GM19372 (cell line): ENCODE data around the gene SYMPK.
"Not testable (repeated sequence)": the region's sequence is repeated elsewhere in the genome, so short reads cannot be mapped to it uniquely, and the experiment has no call there.

Source experiments
- ATAC-seq: cut with Tn5 transposase; IDR thresholded peaks from one replicate; pipeline ENCODE4 v1.9.1; 2021; ENCODE audit warnings: mild to moderate bottlenecking, low read depth, moderate library complexity; ENCODE audit not compliant: unreplicated experiment

SYMPK gene

DNA sequence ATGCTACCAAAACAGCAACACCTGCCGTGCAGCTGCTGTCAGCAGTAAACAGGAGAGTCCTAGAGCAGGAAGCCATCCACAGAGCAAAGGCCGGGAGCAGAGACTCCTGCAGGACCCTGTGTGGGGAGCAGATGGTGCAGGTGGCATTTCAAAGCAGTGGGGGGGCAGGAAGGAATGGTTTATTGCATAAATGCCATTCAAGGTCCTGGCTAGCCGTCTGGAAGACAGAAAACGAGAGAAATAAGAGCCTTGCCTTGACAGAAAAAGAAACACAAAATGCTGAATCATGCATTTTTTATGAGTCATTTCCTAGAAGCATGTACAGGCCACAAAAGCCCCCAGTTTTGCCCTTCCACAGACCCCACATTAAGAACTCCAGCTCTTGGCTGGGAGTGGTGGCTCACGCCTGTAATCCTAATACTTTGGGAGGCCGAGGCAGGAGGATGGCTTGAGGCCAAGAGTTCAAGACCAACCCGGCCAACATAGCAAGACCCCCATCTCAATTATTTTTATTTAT, 53.2 kb downstream of the SYMPK start:
- ATAC-seq = no peak

DNA sequence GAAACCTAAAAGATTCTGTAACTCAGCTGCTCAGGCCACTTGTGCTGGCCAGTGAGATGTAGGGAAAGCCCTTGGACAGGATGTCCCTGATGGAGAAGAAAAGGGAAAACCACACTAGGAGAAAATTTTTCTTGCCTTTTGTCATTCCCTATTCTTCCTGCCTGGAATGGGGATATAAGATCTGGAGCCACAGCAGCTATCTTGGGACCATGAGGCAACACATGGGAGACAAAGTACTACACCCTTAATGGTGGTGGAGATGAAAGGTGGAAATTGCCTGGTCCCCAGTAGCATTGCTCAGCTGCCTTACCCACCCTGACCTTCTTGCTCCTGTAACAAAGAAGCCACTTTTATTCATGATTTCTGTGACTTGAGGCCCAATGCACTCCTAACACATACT, 57.2 kb downstream of the SYMPK start:
- ATAC-seq = no peak

DNA sequence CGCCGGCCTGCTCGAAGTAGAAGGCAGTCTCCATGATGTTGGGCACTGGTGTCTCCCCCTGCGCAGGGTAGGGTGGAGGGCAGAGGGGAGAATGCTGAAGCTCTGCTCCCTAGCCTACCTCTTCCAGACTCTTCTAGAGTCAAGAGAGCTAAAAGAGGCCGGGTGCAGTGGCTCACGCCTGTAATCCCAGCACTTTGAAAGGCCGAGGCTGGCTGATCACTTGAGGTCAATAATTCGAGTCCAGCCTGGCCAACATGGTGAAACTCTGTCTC, 58.1 kb downstream of the SYMPK start:
- ATAC-seq = no peak

DNA sequence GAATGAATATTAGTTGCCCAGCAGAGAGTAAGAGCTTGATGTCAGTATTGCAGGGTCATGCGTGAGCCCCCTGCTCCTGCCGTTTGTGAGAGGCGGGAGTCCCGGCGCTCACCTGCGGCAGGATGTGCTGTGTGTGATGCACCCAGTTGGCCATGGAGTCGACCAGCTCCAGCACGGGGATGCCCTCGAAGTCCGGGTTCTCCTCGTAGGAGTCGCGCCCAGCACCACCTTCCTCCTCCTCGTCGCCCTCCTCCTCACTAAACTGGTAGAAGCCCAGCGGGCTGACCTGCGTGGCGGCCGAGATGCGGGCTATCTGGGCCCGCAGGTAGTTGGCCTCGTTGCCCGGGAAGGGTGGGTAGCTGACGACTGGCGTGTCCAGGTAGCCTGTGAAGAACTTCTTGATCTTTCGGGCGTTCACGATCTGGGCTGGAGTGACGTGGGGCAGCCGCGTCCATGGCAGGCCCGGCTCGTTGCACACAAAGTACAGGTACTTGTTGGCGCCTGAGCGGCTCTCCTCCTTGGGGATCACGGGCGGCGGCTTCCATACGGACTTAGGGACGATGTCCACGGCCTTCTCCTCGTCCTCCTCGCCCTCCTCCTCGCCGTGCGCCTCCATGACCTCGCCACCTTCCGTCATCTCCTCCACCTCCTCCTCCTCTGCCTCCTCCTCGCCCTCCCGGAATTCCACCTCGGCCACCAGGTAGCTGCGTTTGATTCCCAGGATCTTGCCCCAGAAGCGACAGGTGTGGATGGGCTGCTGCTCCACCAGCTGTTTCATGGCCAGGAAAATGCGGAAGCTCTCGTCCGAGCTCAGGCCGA, 58.6 kb downstream of the SYMPK start:
- ATAC-seq = no peak

DNA sequence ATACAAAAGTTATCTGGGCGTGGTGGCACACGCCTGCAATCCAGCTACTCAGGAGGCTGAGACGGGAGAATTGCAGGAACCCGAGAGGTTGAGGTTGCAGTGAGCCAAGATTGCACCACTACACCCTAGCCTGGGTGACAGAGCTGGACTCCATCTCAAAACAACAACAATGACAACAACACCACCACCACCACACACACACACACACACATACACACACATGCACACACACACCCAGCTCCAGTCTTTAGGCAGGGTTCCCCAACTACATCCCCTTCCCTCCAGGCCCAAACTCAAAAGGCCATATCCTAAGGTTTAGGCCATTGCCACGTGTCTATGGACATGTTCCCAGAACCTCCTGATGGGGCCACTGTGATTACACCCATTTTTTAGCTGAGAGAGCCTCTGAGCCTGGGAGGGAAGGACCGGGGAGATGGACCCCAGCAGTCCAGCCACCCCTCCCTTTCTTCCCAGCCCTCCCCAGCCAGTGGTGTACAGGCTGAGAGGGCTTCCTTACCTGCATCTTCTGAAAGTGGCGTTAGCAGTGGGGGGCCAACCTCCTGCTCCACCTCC, 61.3 kb downstream of the SYMPK start:
- ATAC-seq = no peak

DNA sequence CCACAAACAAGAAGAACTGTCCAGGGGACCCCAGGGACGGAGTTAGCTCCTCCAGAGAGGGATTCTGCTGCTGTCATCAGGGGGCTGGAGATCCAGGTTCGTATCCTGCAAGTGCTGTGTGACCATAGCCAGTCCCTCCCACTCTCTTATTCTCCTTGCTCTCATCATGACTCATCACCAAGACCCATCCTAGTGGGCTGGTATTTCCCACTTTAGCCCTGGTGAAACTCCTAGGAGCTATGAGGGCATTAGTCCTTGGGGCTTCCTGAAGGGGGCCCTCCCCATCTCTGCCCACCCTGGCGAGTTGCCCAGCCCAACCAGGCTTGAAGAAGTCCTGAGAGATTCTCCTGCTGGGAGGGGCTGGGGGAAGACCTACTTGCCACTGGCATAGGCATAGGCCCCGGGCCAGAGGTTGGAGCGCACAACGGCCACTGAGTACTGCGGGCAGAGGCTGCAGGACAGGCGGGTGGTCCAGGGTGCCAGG, 62.8 kb downstream of the SYMPK start:
- no peak for ATAC-seq

DNA sequence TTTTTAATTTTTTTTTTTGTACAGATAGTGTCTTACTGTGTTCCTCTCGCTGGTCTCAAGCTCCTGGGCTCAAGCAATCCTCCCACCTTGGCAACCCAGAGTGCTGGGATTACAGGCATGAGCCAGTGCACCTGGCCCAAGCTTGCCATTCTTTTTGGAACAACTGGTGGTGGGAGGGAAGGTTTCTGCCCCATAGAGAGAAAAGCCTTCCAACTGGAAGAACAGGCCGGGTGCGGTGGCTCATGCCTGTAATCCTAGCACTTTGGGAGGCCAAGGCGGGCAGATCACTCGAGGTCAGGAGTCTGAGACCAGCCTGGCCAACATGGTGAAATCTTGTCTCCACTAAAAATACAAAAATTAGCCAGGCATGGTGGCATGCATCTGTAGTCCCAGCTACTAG, 63.4 kb downstream of the SYMPK start:
- not testable (repeated sequence) for ATAC-seq

DNA sequence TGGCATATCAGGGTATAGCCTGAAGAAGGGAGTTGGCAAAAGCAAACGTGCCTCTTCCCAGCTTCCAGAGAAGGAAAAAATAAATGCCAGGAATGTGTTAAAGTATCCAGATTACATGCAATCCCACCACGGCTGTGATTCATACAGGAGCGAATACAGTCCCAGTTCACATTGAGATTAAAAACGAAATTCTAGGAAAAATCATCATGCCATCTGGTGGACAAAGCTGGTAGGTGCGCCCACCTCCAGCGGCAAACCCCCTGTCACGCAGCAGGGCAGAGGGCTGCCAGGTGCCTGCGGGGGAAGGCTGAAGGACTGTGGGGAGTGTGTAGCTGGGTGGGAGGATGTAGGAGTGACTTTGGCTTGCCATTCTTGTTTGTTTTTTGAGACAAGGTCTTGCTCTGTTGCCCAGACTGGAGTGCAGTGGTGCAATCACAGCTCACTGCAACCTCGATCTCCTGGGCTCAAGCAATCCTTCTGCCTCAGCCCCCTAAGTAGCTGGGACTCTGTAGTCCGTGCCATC, 63.9 kb downstream of the SYMPK start:
- no peak for ATAC-seq

DNA sequence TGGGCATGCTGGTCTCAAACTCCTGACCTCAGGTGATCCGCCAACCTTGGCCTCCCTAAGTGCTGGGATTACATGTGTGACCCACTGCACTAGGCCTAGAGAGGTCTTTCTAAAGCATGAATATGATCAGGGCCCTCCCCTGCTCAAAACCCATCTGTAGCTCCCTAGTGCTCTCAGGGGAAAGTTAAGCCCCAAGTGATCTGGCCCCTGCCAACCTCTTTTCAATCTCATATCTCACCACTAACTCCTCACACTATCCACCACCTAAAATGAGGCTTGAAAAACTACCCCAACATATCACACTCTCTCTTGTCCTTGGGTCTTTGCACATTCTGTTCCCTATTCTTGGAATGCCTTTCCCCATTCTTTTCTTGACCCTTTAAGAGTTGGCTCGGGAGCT, 68.3 kb downstream of the SYMPK start:
- ATAC-seq = no peak

DNA sequence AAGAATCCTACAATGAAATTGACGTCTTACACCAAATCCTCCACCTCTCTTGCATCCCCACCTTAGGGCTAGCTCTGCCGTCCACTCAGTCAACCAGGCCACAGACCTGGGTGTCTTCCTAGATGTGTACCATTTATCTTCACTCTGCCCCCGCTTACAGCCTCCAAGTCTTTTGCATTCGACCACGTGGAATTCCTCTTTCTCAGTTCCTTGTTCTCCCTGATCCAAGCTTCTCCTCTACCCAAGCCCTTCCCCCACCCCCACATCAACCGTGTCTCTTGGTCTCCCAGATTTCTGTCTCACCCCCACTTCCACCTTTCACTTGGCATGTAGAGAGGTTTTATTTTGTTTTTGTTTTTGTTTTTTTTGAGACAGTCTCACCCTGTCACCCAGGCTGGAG, 69.1 kb downstream of the SYMPK start:
- no peak for ATAC-seq

DNA sequence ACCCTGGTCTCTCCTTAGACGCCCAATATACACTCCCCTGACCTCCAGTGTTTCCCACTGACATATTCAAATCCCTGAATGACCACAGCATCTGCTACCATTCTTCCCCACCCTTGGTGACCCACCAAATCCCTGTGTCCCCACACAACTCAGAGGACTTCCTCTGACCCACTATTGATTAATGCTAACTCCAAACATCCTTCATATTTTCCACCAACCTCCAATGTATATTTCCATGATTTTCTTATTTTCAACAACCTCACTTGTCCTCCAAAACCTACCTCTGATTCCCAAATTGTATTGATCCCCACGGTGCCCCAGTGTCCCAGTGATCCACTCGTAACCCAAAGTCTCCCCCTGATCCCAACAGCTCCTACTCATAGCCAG, 69.8 kb downstream of the SYMPK start:
- ATAC-seq = no peak

DNA sequence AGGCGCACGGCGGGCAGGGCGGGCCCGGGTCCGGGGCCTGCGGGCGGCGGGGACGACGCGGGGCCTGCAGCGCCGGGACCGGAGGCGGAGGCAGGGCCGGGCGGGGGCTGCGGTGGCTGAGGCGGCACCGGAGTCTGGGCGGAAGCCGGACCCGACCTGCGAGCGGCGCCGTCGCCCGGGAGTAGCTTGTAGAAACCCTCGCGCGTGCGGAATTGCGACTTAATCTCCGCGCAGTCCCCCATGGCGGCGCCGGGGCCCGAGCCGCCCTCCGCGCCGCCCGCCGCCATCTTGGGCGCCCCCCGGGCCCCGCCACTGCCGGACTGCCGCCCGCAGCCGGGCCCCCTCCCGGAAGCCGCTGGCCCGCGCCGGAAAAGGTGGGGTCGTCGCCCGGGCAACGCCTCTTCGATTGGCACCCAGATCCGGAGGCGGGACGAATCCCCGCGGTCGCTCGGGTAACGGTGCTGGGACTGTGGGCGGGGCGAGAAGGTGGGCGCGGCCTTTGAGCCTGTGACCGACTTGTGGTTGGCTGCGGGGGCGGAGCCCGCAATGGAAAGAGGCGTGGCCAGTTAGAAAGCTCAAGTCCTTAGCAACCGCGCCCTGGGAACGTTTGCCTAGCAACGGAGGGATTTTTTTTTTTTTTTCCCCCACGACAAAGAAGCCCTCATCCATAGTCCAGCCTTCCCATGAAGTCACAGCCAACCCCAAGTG, 70.3 kb downstream of the SYMPK start, which contains the start of gene DMWD:
TSS of gene DMWD (minus strand) at position 376 of the 708 bp plus-strand sequence. CDS start at position 287, 89 bp downstream.
- ATAC-seq = peak; percentile 94

DNA sequence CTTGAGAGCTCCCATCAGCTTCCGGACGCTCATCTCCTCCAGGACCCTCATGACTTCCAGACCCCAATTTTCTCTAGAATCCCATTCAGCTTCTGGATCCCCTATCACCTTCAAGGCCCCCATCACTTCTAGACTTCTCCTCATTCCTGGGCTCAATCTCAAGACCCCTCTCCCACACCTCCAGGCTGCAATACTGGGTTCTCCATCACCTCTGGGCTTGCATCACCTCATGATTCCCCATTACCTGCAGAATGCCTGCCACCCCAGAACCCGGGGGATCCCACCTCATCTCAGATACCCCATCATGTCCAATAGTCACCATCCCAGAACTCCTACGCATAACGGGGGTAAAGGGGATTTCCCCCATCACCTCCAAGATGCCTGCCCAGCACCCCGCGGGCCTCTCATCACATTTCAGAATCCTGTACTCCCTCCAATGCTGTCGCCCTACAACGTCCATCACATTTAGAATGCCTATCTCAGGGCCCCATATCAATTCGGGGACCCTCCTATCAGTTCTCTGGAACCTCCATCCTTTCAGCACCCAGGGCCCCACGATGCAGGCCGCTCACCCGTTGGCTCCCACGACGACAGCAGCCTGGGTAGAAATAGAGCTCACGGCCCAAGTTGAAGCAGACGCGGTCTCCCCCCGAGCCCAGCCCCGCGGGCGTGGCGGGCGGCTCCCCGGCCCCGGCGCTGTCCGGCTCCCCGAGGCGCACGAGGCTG, 71.0 kb downstream of the SYMPK start:
- ATAC-seq = peak; percentile 17

DNA sequence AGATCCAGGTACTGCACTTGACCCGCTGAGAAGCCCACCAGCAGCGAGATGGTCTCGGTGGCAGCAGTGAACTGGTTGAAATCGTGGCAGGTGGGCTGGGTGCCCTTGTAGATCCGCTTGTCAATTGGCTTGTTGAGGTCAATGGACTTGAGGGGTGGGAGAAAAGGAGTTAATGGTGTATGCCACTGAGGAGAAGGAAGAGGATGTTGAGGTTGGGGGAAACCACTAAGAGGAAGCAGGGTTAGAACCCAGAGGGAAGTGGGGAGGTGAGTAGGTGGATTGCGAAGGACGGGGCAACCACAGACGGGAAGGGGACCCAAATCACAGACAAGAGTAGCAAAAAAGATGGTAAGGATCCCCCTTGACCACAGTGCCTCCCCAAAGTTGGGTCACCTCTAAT, 72.0 kb downstream of the SYMPK start:
- no peak for ATAC-seq

DNA sequence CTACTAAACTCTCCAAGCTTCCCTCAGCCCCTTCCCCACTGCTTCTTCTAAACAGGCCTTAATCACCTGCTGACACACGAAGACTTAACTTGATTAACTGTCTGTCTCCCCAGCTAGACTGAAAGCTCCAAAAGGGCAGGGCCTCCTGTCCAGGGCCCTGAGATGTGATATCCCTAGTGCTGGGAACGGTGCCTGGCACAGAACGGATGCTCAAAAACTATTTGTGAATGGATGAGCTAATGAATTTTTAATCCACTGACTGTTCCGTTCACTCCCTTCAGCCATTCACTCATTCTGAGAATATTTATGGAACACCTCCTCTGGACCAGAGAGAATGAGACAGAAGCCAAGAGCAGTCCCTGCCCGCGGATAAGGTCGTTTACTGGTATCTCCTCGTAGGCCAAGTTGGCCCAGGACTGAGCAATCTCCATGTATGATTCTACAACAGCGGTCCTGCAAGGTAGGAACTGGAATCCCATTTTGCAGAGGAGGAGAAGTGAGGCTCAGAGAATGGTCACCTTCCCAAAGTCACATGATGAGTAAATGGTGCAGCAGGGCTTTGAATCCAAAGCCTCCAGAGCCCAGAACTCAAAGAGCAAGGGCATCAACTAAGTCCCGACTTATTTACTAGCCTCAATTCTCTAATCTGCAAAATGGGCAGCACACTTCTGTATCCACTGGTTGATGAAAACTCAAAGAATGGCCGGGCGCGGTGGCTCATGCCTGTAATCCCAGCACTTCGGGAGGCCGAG, 73.7 kb downstream of the SYMPK start:
- ATAC-seq = no peak

DNA sequence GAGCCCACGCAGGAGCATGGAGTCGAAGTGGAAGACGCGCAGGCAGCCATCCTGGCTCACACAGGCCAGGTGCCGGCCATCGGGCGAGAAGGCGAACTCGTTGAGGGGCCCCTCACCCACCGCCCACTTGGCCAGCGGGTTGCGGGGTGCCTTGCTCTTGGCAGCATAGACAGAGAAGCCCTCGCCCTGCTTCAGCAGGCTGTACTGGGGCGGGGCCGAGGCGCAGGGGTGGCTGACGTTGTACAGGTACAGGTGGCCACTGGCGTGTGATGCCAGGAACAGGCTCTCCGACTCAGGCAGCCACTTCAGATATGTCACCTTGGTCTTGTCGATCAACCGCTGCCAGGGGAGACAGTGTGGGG, 76.4 kb downstream of the SYMPK start:
- ATAC-seq = no peak

DNA sequence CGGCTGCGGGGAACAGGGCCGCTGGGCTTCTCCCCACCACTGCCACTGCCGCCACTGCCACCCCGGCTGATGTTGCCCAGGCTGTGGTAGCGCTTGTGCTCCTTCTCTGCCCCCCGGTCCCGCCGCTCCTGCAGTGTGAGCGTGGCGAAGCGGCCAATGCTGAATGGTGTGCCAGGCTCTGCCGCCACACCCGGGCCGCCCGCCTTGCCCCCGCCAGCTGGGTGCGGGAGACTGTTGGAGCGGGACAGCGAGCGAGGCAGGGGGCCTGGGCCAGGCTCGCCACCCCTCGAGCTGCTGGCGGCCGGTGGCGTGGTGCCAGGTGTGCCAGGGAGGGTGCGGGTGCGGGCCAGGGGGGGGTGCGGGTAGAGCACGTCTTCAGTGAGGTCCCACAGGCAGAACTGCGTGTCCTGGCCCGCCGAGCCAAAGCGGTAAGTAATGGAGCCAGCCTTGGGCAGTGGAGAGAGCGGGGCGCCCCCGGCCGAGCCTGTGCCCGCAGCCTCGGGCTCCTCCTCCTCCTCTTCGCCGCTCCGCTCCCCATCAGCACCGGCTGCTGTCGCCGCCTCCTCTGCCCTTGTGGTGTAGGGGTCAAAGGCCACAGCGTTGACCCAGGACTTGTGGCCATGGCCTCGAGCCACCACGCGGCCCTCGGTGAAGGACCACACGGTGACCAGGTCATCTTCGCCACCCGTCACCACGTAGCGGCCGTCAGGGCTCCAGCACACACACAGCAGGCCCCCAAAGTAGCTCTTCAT, 77.0 kb downstream of the SYMPK start:
- ATAC-seq = no peak

DNA sequence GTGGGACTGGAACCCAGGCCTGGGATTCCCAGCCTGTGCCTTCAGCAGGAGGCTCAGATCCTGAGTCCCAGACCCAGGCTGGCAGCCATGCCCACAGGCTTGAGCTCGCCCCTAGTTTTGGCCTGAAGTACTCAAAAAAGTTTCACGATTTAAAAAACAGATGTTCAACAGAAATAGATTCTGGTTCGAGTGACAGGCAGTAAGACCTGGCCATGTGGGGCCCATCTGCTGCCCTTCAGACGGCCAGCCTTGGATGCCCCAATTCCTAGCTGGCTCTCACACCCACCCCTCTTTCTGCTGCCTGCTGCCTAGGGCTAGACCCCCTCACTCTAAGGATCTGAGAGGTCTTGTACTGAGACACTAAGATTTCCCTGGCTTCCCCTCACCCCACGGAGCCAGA, 77.8 kb downstream of the SYMPK start:
- no peak for ATAC-seq

DNA sequence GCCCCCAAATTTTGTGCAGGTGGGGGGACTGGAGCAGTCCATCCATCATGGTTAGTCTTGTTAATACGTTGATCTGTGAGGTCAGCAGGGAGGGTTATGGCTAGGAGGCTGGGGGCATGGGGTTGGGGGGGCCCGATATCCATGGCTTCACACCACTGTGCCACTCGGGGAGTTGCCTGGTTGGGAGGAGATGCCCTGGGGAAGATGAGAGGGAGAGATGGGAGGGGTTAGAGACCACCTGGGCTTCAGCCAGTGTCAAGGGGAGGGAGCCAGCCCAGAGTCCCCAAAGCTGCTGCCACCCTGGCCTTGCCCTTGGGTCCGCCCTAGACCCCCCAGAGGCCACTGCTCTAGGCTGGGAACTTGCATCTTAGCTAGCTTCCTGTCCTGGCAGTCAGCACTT, 78.9 kb downstream of the SYMPK start:
- ATAC-seq = no peak
